Measurements from ENCODE around the gene PDE3B. TPM values are rescaled to one million over a fixed set of nuclear protein-coding genes. Genes with fewer than 3 reads are reported as not detected.

The PDE3B gene
- total RNA-seq, 2 donors from 2014 or later = 9.4 to 11.7 TPM

- Mint-ChIP-seq H3K27ac (no peak overlapping the region), H3K4me1 (no peaks in the 10 kb centered on the region), H3K9me3 (peaks cover 34% of the 10 kb centered on the region), H3K27me3 (ENCODE audit: insufficient read depth) (no peaks in the 10 kb centered on the region), H3K36me3 (ENCODE audit: low read depth) (peaks cover 12% of the 10 kb centered on the region), H3K4me3 (no peak overlapping the region)
- TF ChIP-seq CTCF (conservative IDR thresholded peaks at IDR 0.05) = no peak
- no peak overlapping the region for H3K9ac ChIP-seq (ENCODE audit: extremely low read depth, low read length, poor library complexity, severe bottlenecking)
- H3K27ac ChIP-seq (ENCODE audit: low read depth, low read length) = no peak overlapping the region
- H3K4me3 ChIP-seq (ENCODE audit: low read length) = no peak overlapping the region
- no peaks in the 10 kb centered on the region for H3K36me3 ChIP-seq (ENCODE audit: control insufficient read depth, insufficient read depth, low read length)
- DNase-seq = no peak
- peaks cover 6% of the 10 kb centered on the region for H3K9me3 ChIP-seq (ENCODE audit: control insufficient read depth, low read length)
- 80 to 83% methylated on average over 1 to 2 of the region's 2 CpGs for WGBS, 2 experiments (ENCODE audit: insufficient coverage in 1 of 2, insufficient read length in 1 of 2)
- H3K27me3 ChIP-seq (ENCODE audit: control insufficient read depth, insufficient read depth, low read length, poor library complexity, severe bottlenecking) = no peaks in the 10 kb centered on the region
- no peaks in the 10 kb centered on the region for H3K4me1 ChIP-seq (ENCODE audit: control insufficient read depth, insufficient read depth, low read length)
Observed at GRCh38 chr11:14826600-14826999, 183.0 kb downstream of the PDE3B start.

- no peaks in the 10 kb centered on the region for H3K27me3 ChIP-seq (ENCODE audit: control insufficient read depth, insufficient read depth, low read length, poor library complexity, severe bottlenecking)
- H3K9me3 ChIP-seq (ENCODE audit: control insufficient read depth, low read length) = no peaks in the 10 kb centered on the region
Observed at GRCh38 chr11:14835496-14836492, 192.2 kb downstream of the PDE3B start.

GRCh38 chr11:14842002-14842401 is 198.4 kb downstream of the PDE3B start:
- H3K36me3 ChIP-seq (ENCODE audit: control insufficient read depth, insufficient read depth, low read length) = no peaks in the 10 kb centered on the region
- H3K27ac ChIP-seq (ENCODE audit: low read depth, low read length) = no peak overlapping the region
- no peak overlapping the region for H3K4me3 Mint-ChIP-seq
- no peak for DNase-seq
- no peaks in the 10 kb centered on the region for H3K27me3 Mint-ChIP-seq (ENCODE audit: insufficient read depth)
- H3K9me3 Mint-ChIP-seq = peaks cover 16% of the 10 kb centered on the region
- no peaks in the 10 kb centered on the region for H3K9me3 ChIP-seq (ENCODE audit: control insufficient read depth, low read length)
- peaks cover 20% of the 10 kb centered on the region for H3K36me3 Mint-ChIP-seq (ENCODE audit: low read depth)
- H3K4me1 ChIP-seq (ENCODE audit: control insufficient read depth, insufficient read depth, low read length) = no peaks in the 10 kb centered on the region
- H3K27me3 ChIP-seq (ENCODE audit: control insufficient read depth, insufficient read depth, low read length, poor library complexity, severe bottlenecking) = no peaks in the 10 kb centered on the region
- no peaks in the 10 kb centered on the region for H3K4me1 Mint-ChIP-seq
- no peak overlapping the region for H3K4me3 ChIP-seq (ENCODE audit: low read length)
- 90 to 93% methylated on average over 2 to 3 of the region's 3 CpGs for WGBS, 2 experiments (ENCODE audit: insufficient coverage in 1 of 2, insufficient read length in 1 of 2)
- H3K27ac Mint-ChIP-seq = no peak overlapping the region
- H3K9ac ChIP-seq (ENCODE audit: extremely low read depth, low read length, poor library complexity, severe bottlenecking) = no peak overlapping the region
- TF ChIP-seq CTCF (conservative IDR thresholded peaks at IDR 0.05) = no peak

More at GRCh38 chr11:14835496-14836492, 192.2 kb downstream of the PDE3B start:
- H3K9ac ChIP-seq (ENCODE audit: extremely low read depth, low read length, poor library complexity, severe bottlenecking) = no peak overlapping the region
- DNase-seq = no peak
- Mint-ChIP-seq H3K27ac (no peak overlapping the region), H3K9me3 (no peaks in the 10 kb centered on the region), H3K36me3 (ENCODE audit: low read depth) (no peaks in the 10 kb centered on the region), H3K27me3 (ENCODE audit: insufficient read depth) (no peaks in the 10 kb centered on the region), H3K4me3 (no peak overlapping the region), H3K4me1 (no peaks in the 10 kb centered on the region)
- no peak overlapping the region for H3K4me3 ChIP-seq (ENCODE audit: low read length)
- H3K27ac ChIP-seq (ENCODE audit: low read depth, low read length) = no peak overlapping the region
- no peak for TF ChIP-seq CTCF (conservative IDR thresholded peaks at IDR 0.05)
- no peaks in the 10 kb centered on the region for H3K4me1 ChIP-seq (ENCODE audit: control insufficient read depth, insufficient read depth, low read length)
- no peaks in the 10 kb centered on the region for H3K36me3 ChIP-seq (ENCODE audit: control insufficient read depth, insufficient read depth, low read length)
